Small intestine (tissue), 7 donors: ENCODE results near the gene GLB1L3. TPM values are rescaled to one million over a fixed set of nuclear protein-coding genes. Genes with fewer than 3 reads are reported as not detected.
A peak's percentile ranks its signal among the peaks of the same experiment; 100 is the strongest.

Experiments used
- DNase-seq, 2 donors: peaks; one replicate each; pipeline versions ENCODE4 v3.0.0 to v3.0.0-alpha.2; 2013
- FAIRE-seq: peaks from 2 replicates; lab custom pipeline; 2012; peaks lifted over from hg19 to GRCh38; lab: Jason Lieb, UNC
- H3K27ac ChIP-seq, 3 donors: one replicate each; pipeline ENCODE4 v1.5.1; 2013; ENCODE audit warnings: low read length in 2 of 3, mild to moderate bottlenecking in 2 of 3, control low read depth in 1 of 3, inconsistent platforms in 1 of 3, low read depth in 1 of 3, moderate library complexity in 1 of 3
- H3K27me3 ChIP-seq, 3 donors: one replicate each; pipeline ENCODE4 v1.6.1; 2013; ENCODE audit warnings: low read length in 3 of 3, inconsistent platforms in 1 of 3; ENCODE audit not compliant: control insufficient read depth in 3 of 3, insufficient read depth in 3 of 3
- H3K36me3 ChIP-seq, 3 donors: one replicate each; pipeline ENCODE4 v1.6.1; 2013; ENCODE audit warnings: low read length in 3 of 3, inconsistent platforms in 1 of 3, low read depth in 1 of 3, mild to moderate bottlenecking in 1 of 3, moderate library complexity in 1 of 3; ENCODE audit not compliant: control insufficient read depth in 3 of 3, insufficient read depth in 2 of 3
- H3K4me1 ChIP-seq, 3 donors: one replicate each; pipeline ENCODE4 v1.6.1; 2013; ENCODE audit warnings: low read length in 2 of 3, inconsistent platforms in 1 of 3, low read depth in 1 of 3, mild to moderate bottlenecking in 1 of 3, moderate library complexity in 1 of 3; ENCODE audit not compliant: control insufficient read depth in 3 of 3, insufficient read depth in 2 of 3
- H3K4me3 ChIP-seq, 3 donors: one replicate each; pipeline ENCODE4 v1.5.1; 2013; ENCODE audit warnings: low read length in 3 of 3, control low read depth in 1 of 3, inconsistent platforms in 1 of 3, low read depth in 1 of 3, mild to moderate bottlenecking in 1 of 3, moderate library complexity in 1 of 3
- H3K9me3 ChIP-seq, 2 donors: one replicate each; pipeline ENCODE4 v1.6.1; 2013; ENCODE audit warnings: low read depth in 1 of 2, low read length in 1 of 2; ENCODE audit not compliant: control insufficient read depth in 2 of 2, insufficient read depth in 1 of 2
- WGBS, 3 donors: extraction: QIAGEN DNeasy Blood & Tissue Kit; methylation state at CpG; one replicate each; pipeline ENCODE4 v1.1.7; 2013; 5-methylcytosine and 5-hydroxymethylcytosine counted together
- polyA plus RNA-seq, 4 donors: library from polyadenylated mRNA; stranded (reverse) in 3 of 4; unstranded in 1 of 4; fragments of 200-250 nt in 3 of 4; fragments of 120-200 nt in 1 of 4; gene quantifications; one replicate each; pipeline versions ENCODE4 v1.2.1 to v1.2.3, GENCODE V29; 2013
- donor health status: healthy with polysubstance abuse.
- donor health status: control.
- donor health status: control.
- donor health status: Bipolar disorder and iron deficiency.
- donor health status: healthy.

The GLB1L3 gene
- polyA plus RNA-seq, 4 donors, result 0.01 to 0.04 TPM; not detected in 2

DNA sequence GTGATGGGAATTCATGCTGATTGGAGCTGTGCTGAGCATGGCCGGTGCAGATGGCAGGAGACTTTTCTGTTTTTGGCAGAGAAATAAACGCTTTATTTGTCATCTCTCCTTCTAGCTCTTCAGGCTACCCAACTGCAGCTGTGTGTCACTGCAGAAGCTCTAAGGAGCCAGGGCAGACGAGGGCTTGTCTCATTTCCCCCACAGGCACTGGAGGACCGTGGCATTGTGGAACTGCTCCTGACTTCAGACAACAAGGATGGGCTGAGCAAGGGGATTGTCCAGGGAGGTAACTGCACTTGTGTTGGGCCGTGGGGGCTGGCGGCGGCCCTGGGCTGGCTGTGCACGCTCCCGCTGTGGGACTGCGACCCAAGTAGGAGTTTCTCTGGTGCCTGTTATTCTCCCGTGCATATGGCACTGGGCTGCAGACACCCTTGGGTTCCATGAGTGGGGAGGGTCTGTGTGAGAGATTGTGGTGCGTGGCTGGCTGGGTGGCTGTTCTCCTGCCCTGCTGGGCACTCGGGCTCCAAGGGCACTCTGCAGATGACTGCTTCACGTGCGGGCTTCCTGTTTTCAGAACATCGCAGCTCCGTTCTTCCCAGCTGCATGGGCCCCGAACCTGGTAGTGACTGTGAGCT, 82.8 kb downstream of the GLB1L3 start:
- H3K27me3 ChIP-seq, result no peaks in the 10 kb centered on the region
- WGBS, 3 donors, result 88 to 94% (median 93%) methylated on average over 18 of the region's 18 CpGs
- no peaks in the 10 kb centered on the region for H3K9me3 ChIP-seq
- no peak overlapping the region for H3K27ac ChIP-seq
- H3K4me3 ChIP-seq, result no peak overlapping the region
- DNase-seq, result no peak
- no peaks in the 10 kb centered on the region for H3K36me3 ChIP-seq
- no peaks in the 10 kb centered on the region for H3K4me1 ChIP-seq
- FAIRE-seq, result no peak

DNA sequence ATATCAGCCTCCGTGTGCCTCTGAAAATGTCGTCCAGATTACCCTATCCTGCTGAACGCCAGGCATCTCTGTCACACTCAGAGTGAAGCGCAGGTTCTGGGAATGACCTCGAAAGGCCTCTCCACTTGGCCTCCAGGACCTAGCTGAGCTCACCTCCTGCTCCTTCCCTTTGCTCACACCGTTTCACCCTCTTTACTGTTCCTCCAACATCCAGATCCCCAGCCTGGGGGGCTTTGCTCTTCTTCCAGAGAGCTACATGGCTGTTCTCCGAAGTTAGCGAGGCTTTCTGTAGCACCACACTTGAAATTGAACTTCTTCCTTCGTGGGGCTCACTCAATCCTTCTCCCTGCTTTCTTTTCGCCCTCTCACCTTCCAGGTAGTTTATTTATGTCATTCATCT, 83.5 kb downstream of the GLB1L3 start:
- Histone ChIP-seq H3K27me3 (no peaks in the 10 kb centered on the region), H3K9me3 (no peaks in the 10 kb centered on the region), H3K27ac (no peak overlapping the region), H3K36me3 (no peaks in the 10 kb centered on the region), H3K4me1 (no peaks in the 10 kb centered on the region), H3K4me3 (no peak overlapping the region)
- FAIRE-seq (no peak), DNase-seq (no peak)
- 89 to 95% (median 92%) methylated on average over 10 of the region's 10 CpGs for WGBS, 3 donors

- no peak overlapping the region for H3K27ac ChIP-seq
Observed at GRCh38 chr11:134360050-134360835, 84.1 kb downstream of the GLB1L3 start.

DNA sequence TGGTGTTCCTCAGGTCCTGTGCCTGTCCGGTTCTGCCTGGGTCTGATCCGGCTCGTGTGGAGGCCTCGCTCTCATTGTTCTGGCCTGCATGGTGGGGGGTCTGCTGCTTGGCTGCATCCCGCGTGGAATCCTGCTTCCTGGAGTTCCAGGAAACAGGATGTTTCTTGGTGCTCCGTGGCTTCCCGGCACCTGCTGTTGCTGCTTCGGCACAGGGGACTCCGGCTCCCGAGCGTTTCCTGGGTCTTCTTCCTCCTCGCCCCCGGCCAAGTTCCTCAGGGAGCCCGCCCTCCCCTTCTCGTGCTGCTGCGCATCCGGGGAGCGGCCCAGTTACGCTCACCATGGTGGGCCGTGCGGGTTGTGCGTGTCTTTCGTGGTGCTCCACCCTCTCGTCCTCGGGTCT, 85.5 kb downstream of the GLB1L3 start:
- no peaks in the 10 kb centered on the region for H3K4me1 ChIP-seq
- no peak overlapping the region for H3K4me3 ChIP-seq
- FAIRE-seq (no peak), DNase-seq (no peak)
- H3K36me3 ChIP-seq, result no peaks in the 10 kb centered on the region
- 76 to 89% (median 88%) methylated on average over 26 of the region's 26 CpGs for WGBS, 3 donors
- H3K27ac ChIP-seq, result no peak overlapping the region
- no peaks in the 10 kb centered on the region for H3K9me3 ChIP-seq
- no peaks in the 10 kb centered on the region for H3K27me3 ChIP-seq

More at GRCh38 chr11:134360050-134360835, 84.1 kb downstream of the GLB1L3 start:
- no peaks in the 10 kb centered on the region for H3K27me3 ChIP-seq
- H3K4me3 ChIP-seq, result no peak overlapping the region
- H3K36me3 ChIP-seq, result no peaks in the 10 kb centered on the region
- no peaks in the 10 kb centered on the region for H3K4me1 ChIP-seq
- H3K9me3 ChIP-seq, result no peaks in the 10 kb centered on the region
- WGBS, 3 donors, result 23 to 27% (median 25%) methylated on average over 28 to 30 of the region's 30 CpGs
- DNase-seq (peak; percentile 80 to 89), FAIRE-seq (no peak)

DNA sequence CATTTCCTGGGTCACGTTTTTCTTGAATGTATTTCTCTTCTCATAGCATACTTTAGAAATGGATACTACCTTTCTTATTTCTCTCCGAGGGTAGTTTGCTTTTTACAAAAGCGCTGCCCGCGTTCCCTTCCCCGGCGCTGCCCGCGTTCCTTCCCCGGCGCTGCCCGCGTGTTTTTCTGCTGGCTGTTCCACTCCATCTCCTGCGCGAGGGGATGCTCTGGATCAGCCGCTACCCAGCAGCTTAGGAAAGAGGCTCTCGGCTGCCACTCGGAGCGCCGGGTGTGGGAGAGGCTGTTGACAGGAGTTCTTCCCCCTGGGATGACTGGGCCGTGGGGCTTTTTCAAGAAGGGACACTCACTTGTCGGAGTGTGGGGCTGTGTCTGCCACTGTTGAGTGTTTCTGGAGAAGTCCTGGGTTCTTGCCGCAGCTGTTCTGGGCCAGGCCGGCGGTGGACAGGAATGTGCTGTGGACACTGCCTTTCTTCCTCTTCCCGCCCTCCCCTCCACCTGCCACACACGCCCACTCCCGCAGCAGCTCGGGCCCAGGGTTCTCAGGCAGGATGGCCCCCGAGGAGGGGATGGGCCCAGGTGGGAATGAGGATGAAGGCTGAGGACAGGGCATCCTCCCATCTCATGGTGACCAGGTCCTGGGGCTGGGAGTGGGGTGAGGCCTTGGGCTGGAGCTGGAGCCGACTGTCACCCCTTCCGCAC, 86.2 kb downstream of the GLB1L3 start:
- no peak for FAIRE-seq
- no peak overlapping the region for H3K27ac ChIP-seq
- H3K27me3 ChIP-seq, result no peaks in the 10 kb centered on the region
- no peaks in the 10 kb centered on the region for H3K36me3 ChIP-seq
- no peak overlapping the region for H3K4me3 ChIP-seq
- no peak for DNase-seq
- no peaks in the 10 kb centered on the region for H3K4me1 ChIP-seq
- WGBS, 3 donors, result 89 to 91% (median 89%) methylated on average over 31 to 32 of the region's 32 CpGs
- no peaks in the 10 kb centered on the region for H3K9me3 ChIP-seq

DNA sequence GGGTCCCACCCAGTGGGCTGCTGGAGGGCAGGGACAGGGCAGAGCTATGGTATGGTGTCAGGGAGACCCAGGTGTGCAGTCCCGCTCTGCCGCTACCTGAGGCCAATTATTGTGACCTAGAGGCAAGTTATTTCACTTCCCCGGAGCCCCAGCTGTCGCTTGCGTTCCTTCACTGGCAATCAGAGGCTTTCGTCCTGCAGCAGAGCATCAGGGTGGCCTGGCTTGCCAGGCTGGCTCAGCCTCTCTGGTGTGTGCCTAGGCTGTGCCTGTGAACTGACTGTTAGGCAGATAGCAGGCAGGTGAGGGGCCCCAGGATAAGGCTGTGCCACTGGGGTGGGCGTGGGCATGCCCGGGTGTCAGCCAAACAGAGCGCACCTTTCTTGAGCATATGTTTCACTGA, 87.0 kb downstream of the GLB1L3 start:
- Histone ChIP-seq H3K36me3 (no peaks in the 10 kb centered on the region), H3K9me3 (no peaks in the 10 kb centered on the region), H3K4me3 (no peak overlapping the region), H3K27me3 (no peaks in the 10 kb centered on the region), H3K4me1 (no peaks in the 10 kb centered on the region), H3K27ac (no peak overlapping the region)
- FAIRE-seq, result no peak
- no peak for DNase-seq
- 80 to 88% (median 86%) methylated on average over 9 of the region's 9 CpGs for WGBS, 3 donors

DNA sequence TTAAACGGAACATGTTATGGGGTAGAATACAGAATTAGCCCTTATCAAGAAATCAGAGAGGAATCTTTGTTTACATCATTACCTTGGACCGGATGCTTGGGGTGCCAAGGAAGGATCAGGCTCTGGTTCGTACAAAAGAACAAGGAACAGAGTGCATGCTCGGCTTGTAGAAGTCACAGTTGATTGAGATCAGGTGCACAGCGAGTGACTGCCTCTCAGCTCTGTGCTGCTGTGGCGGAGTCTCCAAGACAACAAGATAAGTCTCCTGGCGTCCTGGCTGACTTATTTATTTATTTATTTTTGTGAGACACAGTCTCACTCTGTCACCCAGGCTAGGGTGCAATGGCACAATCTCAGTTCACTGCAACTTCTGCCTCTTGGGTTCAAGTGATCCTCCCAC, 87.4 kb downstream of the GLB1L3 start:
- no peaks in the 10 kb centered on the region for H3K36me3 ChIP-seq
- DNase-seq, result peak in 1 of 2 donors; percentile 7
- WGBS, 3 donors, result 33 to 66% (median 54%) methylated on average over 7 of the region's 7 CpGs
- H3K4me1 ChIP-seq, result no peaks in the 10 kb centered on the region
- no peak for FAIRE-seq
- no peak overlapping the region for H3K4me3 ChIP-seq
- no peaks in the 10 kb centered on the region for H3K9me3 ChIP-seq
- H3K27ac ChIP-seq, result no peak overlapping the region
- H3K27me3 ChIP-seq, result no peaks in the 10 kb centered on the region

DNA sequence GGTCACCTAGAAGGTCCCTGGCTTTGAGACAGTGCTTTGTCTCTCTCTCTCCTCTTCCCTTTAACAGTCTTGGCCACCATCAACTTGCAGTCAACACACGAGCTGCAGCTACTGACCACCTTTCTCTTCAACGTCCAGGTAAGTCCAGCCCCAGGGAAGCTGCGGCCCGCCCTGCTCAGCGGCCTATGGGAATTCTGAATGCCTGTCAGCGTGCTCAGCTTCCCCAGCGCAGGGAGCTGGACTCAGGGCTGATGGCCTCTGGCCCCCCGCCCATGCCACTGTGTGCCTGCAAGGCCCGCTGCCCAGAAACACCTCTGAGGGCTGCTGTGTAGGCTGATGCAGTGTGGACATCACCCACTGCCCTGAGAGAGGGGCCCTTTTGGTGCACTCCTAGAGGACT, 88.1 kb downstream of the GLB1L3 start:
- H3K9me3 ChIP-seq, result no peaks in the 10 kb centered on the region
- no peaks in the 10 kb centered on the region for H3K27me3 ChIP-seq
- no peak overlapping the region for H3K4me3 ChIP-seq
- no peaks in the 10 kb centered on the region for H3K36me3 ChIP-seq
- no peak overlapping the region for H3K27ac ChIP-seq
- FAIRE-seq (no peak), DNase-seq (no peak)
- no peaks in the 10 kb centered on the region for H3K4me1 ChIP-seq
- WGBS, 3 donors, result 85 to 89% (median 89%) methylated on average over 9 of the region's 9 CpGs
